GM18873 (cell line): ENCODE measurements around the gene RNLS.

Source experiments
- ATAC-seq: cut with Tn5 transposase; IDR thresholded peaks from one replicate; pipeline ENCODE4 v1.9.1; 2021; ENCODE audit warnings: mild to moderate bottlenecking, moderate library complexity, moderate number of reproducible peaks; ENCODE audit not compliant: unreplicated experiment, low FRiP score

Gene RNLS

DNA sequence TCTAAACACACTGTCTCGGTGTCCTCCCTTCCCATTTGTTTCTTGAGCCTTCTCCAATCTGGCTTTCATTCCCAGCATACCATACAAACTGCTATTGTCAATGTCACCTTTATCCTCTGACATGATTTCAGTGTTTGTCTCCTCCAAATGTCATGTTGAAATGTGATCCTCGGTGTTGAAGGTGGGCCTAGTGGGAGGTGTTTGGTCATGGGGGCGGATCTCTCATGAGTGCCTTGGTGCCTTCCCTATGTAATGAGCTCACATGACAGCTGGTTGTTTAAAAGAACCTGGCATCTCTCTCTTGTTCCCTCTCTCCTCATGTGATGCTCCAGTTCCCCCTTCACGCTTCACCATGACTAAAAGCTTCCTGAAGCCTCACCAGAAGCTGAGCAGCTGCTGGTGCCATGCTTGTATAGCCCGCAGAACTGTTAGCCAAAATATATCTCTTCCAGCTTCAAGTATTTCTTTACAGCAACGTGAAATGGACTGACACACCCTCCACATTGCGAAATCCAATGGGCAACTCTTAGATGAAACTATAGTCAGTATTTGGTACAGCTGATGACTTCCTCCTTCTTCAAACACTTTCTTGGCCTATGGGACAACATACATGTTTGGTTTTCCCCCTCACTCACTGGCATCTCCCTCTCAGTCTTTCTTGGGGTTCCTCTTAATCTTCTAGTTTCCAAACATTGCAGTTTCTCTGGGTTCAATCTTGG is 27.8 kb downstream of the RNLS start:
- no peak for ATAC-seq

DNA sequence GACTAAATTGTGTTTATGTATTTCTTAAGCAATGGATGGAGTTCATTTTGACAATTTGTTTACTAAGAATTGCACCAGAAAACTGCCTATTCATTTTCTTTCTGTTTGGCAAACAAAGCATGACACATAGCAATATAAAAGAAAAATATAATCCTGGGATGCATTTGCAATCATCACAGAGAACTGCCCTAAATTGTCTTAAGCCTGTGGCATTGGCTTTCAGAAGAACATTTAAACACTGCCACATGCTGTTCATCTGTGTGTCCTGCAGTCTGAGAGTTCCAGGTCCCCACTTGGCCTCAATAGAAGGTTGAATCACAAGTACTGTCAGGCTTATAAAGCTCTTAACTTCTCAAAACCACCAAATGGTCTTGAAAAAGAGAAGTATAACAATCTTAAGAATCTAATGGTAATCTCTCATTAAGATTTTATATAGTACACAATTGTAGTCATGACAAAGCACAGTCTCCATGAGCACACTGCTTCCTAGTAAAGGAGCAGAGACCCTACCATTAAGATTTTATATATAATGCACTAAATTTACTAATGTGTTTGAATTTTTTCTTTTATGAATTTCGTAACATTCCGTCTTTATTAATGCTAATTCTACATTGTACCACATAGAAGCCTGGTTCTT is 29.9 kb downstream of the RNLS start:
- ATAC-seq: no peak

DNA sequence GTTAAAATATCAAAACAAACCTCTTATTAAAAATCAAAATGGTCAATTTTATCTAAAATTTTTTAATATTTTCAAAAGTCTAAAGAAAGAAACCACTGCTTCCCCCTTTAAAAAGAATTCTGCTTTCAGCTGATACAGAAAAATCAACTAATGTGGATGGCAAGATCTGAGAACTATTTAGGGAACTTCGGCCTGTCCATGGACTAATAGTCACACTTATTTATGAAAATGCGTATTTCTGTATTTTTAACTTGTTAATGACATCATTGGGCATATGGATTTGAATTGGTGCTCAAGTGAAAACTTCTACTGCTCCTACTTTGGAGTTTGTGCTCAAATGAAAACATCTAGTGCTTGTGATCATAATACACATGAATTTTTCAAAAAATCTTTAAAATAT is 31.9 kb downstream of the RNLS start:
- no peak for ATAC-seq

DNA sequence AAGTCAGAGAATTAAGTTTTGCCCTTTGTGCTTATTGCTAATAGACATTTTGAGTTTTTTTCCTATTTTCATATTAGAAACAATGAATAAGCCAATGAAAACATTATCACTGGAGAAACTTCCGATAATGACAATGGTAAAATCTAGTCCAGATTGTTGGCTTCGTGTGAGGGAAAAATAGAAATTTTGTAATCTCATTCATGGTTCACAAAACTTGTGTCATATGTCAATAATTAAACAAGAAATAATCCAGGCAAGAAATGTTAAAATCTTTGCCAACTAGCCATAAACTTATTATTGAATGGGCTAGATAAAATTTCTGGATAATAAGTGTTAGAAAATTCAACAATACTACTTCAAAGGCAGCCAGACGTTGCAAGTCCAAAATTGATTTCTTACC is 36.6 kb downstream of the RNLS start:
- ATAC-seq: no peak

DNA sequence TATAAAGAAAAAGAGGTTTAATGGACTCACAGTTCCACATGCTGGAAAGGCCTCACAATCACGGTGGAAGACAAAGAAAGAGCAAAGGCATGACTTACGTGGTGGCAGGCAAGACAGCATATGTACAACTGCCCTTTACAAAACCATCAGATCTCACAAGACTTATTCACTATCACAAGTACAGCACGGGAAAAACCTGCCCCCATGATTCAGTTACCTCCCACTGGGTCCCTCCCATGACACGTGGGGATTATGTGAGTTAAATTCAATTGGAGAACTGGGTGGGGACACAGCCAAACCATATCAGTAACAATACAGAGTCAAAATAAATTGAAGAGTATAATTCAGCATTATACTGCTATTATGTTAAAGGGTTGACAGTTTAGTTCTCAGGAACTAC is 37.8 kb downstream of the RNLS start:
- ATAC-seq: no peak

DNA sequence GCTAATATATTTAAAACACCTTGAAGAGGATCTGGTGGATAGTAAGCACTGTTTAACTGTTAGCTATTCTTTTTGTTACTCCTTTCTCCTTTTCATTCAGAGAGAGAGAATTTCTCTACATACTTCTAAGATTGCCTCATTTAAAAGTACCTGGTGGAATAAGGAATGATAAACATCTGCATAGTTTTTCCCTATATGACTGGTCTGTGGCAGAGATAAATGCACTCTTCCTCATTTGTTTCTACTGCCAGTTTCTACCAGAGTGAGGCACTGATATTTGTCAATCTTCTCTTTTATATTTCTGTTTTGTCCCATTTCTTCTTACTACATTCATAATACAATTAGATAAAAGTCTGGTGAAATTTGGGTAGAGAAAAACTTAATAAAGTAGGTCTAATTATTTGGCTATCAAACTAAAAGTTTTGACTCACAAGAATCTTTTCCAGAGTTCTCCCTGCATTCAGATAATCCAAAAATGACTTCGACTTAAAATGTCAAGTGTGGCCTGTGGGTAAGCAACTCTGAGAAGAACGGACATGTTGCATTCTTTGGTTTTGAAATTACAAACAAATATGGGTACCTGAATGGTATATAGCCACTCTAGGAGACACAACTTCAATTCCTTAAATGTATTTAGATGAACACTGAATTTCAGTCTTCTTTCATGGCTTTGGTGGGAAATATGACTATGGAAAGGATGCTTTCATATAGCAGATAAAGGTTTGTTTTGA is 38.8 kb downstream of the RNLS start:
- ATAC-seq: no peak

DNA sequence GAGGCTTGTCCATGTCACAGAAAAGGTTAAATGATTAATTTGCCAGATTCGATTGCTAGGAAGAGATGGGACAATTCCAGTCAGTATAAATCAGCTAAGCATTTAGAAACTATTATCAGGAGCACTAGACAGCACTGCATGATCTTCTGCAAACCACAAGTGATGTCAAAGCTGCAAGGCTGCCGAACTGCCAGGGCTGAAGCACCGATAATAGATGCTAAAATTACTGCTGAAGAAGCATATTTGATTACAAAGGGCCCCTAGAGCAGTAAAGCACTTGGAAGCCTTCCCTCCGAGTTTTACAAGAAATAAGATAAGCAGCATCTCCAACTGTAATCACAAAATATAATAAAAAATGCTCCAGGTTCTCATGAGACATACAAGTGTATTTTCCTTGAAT is 40.6 kb downstream of the RNLS start:
- no peak for ATAC-seq

DNA sequence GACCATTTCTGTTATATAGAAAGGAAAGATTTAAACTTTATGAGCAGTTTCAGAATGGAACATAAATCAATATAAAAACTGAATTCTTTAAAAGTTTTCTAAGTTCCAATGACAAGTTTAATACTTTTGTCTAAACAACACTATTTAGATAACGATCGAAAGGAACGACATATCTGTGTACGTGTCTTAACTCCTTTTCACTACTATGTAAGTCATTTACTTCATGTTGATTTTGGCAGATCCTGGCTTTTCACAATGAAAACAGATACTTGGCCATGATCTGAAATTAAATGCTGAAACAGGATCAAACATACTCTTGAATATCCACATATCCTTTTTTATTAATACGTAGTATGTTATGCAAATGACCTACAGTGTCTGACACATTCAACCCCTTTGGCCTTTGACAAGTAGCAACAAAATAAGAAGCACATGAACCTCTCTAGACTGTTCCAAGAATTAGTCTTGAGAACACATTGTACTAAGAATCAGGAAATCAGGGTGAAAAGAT is 41.9 kb downstream of the RNLS start:
- ATAC-seq: no peak

DNA sequence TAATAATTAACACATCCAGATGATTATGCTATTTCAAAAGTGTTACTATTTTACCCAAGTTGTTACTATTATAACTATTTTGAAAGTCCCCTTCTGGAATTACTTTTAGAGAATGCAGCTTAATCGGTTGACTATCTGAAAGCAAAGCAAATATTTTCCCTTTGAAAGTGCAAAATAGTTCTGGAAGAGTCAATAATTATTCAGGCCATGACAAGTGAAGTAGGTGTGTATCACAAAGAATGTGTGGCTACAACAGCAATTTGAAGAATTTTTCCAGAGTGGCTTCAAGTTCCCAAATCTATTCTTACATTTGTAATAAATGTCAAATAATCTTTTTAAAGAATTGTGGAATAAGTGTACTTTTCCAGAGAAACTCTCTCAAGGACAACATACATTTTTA is 42.8 kb downstream of the RNLS start:
- no peak for ATAC-seq

DNA sequence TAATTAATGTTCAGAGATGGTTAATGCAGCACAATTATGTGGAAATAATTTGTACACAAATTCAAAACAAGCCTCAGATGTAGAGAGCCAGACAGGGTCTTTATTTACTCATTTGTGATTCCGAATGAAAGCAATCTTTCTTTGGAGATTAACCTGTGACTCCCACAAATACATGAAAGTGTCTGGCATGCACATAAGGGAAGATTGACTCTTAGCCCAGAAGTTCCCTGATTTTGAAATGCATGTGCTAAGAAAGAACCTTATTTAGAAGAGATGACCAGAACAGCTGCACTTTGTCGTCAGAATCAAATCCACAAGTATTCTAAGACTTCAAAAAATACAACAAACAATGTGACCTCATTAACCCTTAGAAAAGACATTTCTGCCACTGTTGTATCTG is 45.1 kb downstream of the RNLS start:
- ATAC-seq: no peak

DNA sequence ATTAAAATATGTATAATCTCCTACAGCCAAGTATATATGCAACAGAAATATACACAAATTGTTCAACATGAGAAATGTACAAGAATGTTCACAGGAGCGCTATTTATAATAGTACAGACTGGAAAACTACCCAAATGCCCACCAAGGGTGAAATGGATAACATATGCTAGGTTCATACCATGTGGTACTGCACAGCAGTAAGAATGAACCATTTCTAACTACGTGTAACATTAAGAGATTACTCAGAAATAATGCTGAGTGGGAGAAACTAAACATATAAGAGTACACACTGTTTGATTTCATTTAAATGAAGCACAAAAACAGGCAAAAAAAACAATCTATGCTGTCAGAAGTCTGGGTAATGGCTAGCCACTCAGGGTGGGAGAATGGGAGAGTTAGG is 45.8 kb downstream of the RNLS start:
- no peak for ATAC-seq

DNA sequence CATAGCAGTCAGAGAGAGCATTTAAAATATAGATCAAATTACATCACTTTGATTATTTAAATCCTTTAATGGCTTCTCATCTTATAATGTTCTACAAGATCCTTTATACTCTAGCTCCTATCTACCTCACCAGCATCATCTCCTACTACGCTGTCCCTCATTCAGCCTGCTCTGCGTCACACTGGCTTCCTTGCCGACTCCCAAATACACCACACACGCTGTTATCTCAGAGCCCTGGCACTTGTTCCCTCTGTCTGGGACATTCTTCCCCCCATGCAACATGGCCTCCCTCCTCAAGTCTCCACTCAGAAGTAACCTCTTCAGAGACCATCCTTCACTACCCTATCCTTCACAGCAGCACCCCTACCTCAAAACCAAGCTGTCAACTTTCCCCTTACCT is 46.7 kb downstream of the RNLS start:
- no peak for ATAC-seq

DNA sequence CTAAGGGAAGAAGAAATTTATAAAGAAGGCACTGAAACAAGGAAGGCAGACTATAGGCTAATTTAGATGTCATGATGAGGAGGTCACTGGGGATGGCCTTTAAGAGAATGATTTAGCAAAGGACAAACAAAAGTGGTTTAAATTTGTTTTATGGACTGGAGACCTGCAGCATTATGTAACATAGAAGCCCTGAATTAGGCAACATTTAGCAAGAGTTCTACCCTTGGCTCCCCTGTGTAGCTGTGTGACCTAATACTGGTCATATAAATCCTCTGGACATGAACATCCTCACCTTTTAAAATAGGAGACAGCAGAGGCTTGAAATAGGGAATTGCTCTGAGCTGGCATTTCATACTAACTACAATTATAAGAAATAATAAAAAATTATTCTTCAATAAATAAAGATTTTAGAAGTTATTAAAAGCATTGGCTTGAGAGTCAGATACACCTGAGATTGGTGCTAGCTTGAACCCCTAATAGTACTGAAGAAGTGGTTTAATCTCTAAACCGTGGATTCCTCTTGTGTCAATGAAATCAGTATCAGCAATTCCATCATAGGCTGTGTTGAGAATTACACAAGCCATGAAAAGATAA is 48.9 kb downstream of the RNLS start:
- no peak for ATAC-seq

DNA sequence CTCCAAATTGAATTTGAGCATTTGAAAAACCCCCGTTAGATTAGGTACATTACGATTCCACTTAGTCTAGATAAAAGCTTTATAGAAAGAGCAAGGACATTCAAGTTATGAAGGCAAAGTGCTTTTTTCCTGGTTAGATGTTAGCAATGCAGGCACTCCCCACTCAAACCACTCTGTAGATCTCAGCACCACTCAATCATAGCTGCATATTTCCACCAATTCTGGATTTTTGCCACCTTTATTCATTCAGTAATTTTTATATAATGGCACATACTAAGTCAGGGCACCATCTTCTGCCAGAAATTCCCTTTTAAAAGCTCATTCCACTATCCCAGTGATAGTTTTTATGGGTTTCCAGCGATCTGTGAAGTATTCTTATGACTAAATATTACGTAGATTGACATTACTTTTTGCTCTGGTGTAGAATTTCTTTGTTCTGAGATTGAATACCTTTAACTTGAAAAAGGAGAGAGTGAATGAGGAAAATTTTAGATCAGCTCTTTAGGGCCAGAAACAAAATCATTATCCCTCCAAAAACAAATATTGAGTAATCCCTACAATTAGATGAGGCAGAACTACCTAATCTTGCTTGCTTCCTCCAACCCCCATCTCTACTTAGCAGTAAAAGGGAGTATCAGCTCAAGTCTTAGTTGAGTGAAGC is 51.6 kb downstream of the RNLS start:
- no peak for ATAC-seq

DNA sequence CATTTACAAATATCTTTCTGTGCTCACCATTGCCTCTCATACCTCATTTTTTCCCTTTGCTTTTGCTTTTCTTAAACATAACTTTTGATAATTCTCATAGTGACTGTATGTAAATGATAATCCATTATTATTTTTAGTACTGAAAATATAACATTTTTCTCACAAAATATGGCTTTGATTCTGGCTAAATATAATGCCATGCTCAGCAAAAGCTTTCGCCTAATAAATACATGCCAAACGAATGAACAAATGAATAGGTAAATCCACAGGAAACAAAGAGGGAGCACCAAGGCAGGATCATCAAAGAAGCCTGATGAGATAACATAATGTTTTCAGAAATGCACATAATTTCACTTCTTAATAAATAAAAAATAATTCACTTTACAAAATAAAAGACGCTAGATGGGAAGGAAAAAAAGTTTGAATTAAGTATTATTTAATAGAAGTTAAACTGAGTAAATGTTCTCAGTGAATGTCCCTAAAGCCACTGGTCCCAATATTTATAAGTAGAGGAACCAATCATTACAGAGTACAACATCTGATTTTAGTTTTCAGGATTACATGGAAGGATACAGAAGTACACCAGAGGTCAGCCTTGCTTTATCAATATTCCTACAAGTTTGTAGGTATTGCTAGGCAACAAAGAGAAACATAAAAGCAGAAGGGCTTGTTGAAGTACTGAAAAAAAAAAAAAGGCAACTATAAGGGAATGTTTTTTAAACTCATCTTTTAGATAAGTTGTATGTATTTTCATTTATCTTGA is 52.3 kb downstream of the RNLS start:
- no peak for ATAC-seq

DNA sequence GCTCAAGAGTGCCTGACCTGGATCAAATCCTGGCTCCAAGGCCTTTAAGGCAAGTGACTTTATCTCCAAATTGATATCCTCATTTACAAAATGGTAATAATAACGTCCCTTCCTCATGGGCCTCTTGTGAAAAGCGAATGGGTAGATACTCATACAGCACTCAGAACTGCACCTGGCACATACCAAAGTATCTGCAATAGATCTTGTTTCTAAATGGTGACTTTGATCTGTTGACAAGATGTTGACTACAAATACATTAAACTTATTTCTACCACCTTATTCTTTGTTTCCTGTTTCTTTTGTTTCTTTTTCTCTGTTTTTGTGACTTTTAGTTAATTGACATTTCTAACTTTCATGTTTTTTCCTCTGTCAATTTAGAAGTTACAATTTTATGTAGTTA is 53.0 kb downstream of the RNLS start:
- no peak for ATAC-seq

DNA sequence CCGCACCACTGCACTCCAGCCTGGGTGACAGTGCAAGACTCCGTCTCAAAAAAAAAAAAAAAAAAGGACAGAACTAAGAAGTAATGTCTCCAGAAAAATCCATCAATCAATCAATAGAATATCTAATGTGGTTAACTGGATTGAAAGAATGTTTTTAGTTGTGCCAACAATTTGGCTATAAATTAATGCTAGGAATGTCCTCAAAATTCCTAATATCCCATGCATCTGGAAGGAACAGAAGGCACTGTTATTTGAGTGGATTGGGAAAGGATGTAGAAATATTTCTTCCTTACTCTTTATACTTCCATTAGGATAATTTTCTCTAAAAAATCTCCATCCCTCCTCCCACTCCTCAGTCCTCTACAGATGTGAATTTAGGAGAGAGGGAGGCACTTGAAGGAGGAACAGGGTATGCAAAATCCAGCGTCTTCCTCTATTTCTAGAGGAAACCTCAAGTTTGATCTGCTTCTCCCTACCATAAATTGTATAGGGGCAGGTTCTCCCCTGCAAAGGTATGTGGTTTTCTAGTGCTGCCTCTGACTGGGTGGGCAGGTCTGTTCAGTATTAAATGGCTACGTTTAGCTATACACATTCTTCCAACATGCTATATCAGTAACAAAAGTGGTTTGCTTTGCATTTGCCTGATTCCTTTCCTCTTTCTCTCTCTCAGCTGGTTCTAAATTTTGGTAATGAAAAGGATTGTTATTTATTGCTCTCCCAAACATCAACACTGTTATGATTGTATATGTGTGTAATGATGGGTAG is 54.1 kb downstream of the RNLS start:
- no peak for ATAC-seq

DNA sequence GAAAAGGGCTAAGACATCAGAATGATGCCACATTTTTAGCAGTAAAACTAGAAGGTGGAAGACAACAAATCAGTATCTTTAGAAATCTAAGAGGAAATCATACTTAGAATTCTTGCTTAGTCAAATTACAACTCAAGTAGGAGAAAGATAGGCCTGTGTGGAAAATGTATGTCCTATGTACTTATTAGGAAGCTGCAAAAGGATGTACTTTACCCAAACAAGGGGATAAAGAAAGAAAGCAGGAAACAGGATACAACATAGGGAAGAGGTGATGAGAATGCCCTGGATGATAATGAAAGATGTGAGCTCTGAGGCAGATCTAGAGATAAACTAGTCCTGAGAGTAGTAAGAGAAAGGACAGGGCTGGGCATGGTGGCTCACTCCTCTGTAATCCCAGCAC is 54.9 kb downstream of the RNLS start:
- no peak for ATAC-seq

DNA sequence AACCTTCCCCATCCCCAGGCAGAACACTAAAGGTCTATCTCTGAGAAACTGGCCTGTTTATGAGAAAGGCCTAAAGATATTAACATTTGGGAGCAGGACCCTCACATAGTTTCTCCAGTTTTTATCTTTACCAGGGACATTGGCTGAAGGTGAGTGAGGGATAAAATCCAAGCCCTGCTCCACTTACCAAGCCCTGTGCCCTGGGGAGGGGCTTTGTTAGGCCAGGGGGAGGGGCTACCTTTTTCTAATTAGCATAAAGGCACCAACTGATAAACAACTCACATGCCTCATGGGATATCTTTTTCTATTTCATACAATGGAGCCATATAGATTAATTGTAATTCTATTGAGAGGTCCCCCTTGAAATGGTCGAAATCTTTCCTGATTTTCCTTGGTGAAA is 55.9 kb downstream of the RNLS start:
- no peak for ATAC-seq
